Common myeloid progenitor, CD34-positive (primary cell): Measurements from ENCODE around the gene KBTBD12.

Source experiments
- CTCF ChIA-PET: fragments of 350-600 bp; sonication (Branson Sonifier 250); formaldehyde crosslinking; loops from one replicate; lab custom pipeline; 2021; ENCODE audit warnings: antibody characterized with exemption; lab: Charles Lee
- POLR2A ChIA-PET: fragments of 350-600 bp; sonication (Branson Sonifier 250); formaldehyde crosslinking; loops from one replicate; lab custom pipeline; 2021; ENCODE audit warnings: antibody characterized with exemption; lab: Charles Lee
- DNase-seq, 3 donors: peaks; one replicate each; pipeline versions ENCODE4 v3.0.0 to v3.0.0-alpha.2; 2013
- H3K27ac ChIP-seq, 2 experiments: 1 replicate in 1 of 2; 2 replicates in 1 of 2; pipeline ENCODE4 v1.7.0; 2013; ENCODE audit warnings: inconsistent platforms in 2 of 2, low read length in 2 of 2, mild to moderate bottlenecking in 2 of 2, low read depth in 1 of 2, moderate library complexity in 1 of 2; ENCODE audit not compliant: severe bottlenecking in 2 of 2, insufficient read depth in 1 of 2, poor library complexity in 1 of 2
- H3K27me3 ChIP-seq, 5 experiments: replicated peaks in 2 of 5; 1 replicate in 3 of 5; 2 replicates in 2 of 5; pipeline versions ENCODE4 v1.6.1 to v1.7.0; 2013; ENCODE audit warnings: low read length in 4 of 5, mild to moderate bottlenecking in 2 of 5, moderate library complexity in 2 of 5, inconsistent platforms in 1 of 5; ENCODE audit not compliant: insufficient read depth in 5 of 5, control insufficient read depth in 4 of 5
- H3K36me3 ChIP-seq, 4 experiments: 1 replicate in 2 of 4; 2 replicates in 2 of 4; pipeline versions ENCODE4 v1.6.1 to v1.7.0; 2013; ENCODE audit warnings: low read length in 3 of 4, control low read depth in 1 of 4, mild to moderate bottlenecking in 1 of 4; ENCODE audit not compliant: control insufficient read depth in 4 of 4, insufficient read depth in 4 of 4
- H3K4me1 ChIP-seq, 4 experiments: 1 replicate in 3 of 4; 2 replicates in 1 of 4; pipeline versions ENCODE4 v1.6.1 to v1.7.1; 2013; ENCODE audit warnings: low read length in 3 of 4, mild to moderate bottlenecking in 3 of 4, control low read depth in 1 of 4, inconsistent platforms in 1 of 4, moderate library complexity in 1 of 4; ENCODE audit not compliant: control insufficient read depth in 4 of 4, insufficient read depth in 4 of 4; ENCODE audit errors: control extremely low read depth in 1 of 4
- H3K4me3 ChIP-seq, 7 experiments: 1 replicate in 4 of 7; 2 replicates in 3 of 7; pipeline versions ENCODE4 v1.5.1 to v1.7.0; 2013; ENCODE audit warnings: mild to moderate bottlenecking in 7 of 7, low read length in 6 of 7, moderate library complexity in 6 of 7, inconsistent platforms in 2 of 7, low read depth in 2 of 7, control low read depth in 1 of 7; ENCODE audit not compliant: insufficient read depth in 4 of 7, control insufficient read depth in 1 of 7; ENCODE audit errors: extremely low read depth in 1 of 7
- H3K9me3 ChIP-seq, 5 experiments: 1 replicate in 4 of 5; 2 replicates in 1 of 5; pipeline versions ENCODE4 v1.6.1 to v1.7.1; 2013; ENCODE audit warnings: low read length in 4 of 5, mild to moderate bottlenecking in 2 of 5, inconsistent platforms in 1 of 5, low read depth in 1 of 5, moderate library complexity in 1 of 5; ENCODE audit not compliant: control insufficient read depth in 4 of 5, insufficient read depth in 2 of 5; ENCODE audit errors: control extremely low read depth in 1 of 5
- WGBS: methylation state at CpG from one replicate; pipeline ENCODE4 v1.1.5; 2013; ENCODE audit not compliant: insufficient coverage; 5-methylcytosine and 5-hydroxymethylcytosine counted together

Gene KBTBD12

DNA sequence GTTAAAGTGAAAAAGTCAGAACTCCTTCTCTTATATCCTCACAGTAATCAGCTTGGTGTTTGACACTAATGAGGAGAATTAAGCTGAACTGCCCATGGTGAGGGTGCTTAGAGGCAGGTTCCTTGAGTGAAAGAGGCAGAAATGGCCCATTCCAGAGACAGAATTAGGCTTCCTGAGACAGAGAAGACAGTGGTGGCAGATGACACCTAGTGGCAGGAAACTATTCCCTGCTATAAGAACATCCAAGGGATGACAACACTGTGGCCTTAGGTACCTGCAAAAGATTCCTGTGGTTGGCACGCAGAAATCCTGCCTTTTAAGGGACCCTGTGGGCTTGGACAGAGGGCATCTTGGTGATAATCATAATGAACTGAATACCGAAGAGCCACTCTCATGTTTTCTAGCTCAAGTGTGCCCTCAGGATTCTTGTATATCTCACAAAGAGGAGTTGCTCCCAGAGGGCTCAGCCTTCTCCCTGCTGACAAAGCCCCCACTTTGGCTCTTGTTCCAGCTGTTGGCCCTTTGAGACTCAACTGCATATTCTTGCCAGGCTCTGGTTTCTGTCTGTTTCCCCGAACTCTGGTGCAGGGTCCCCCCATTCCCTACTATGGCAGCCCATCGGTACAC, 56.0 kb downstream of the KBTBD12 start:
- WGBS = 96% methylated on average over 3 of the region's 4 CpGs
- peak; percentile 30 to 60 (median 58) for DNase-seq
- peaks cover 0 to 3% (median 0%) of the 10 kb centered on the region in 5 experiments for H3K27me3 ChIP-seq
- H3K36me3 ChIP-seq = no peaks in the 10 kb centered on the region
- POLR2A ChIA-PET = no interaction called here
- no peaks in the 10 kb centered on the region for H3K4me1 ChIP-seq
- no peak overlapping the region for H3K27ac ChIP-seq
- CTCF ChIA-PET = interaction anchor here (0.8 to 1.3 kb wide), 6 partner anchors 12 to 396 kb away, joined by 3 read pairs; no protein-coding TSS in a partner anchor
- no peaks in the 10 kb centered on the region for H3K9me3 ChIP-seq
- H3K4me3 ChIP-seq = no peak overlapping the region

GRCh38 chr3:127974226-127974625, 59.2 kb downstream of the KBTBD12 start:
- H3K27me3 ChIP-seq = no peaks in the 10 kb centered on the region

DNA sequence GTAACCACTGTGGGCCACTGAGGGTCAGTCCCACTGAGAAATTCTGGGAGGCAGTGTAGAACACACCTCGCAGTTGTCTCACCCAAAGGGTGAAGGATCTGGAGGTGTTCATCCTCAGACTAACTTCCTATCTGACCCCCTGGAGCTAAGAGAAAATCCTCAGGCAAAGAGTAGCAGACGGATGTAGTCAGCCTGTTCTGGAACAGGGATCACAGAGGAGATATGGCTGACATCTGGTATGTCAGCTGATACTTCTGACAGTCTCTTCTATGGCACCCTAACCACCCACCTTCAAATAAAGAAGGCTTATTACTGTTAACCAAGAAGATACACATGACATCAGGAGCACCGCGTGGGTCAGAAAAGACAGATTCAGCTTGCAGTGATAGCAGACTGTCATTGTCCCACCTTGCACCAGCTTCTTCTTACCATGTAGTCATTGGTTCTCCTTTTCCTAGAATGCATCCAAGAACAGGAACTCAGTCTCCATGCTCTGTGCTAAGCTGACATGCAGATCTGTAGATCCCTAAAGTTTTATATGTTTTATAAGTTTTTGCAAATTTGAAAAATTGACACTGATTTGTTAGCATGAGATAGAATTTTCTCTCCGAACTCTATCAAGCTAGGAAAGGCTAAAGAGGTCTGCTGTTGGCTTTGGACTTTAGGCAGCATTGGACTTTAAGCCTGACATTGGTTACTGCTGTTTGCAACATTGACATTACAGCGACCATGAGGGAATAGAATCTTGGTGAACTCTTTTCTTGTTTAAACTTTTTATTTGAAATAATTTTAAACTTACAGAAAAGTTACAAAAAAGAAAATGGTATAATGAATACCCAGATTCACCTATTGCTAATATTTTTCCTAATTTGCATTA, 60.4 kb downstream of the KBTBD12 start:
- ChIA-PET POLR2A (no interaction called here), CTCF (interaction anchor here (1.4 kb wide), 1 partner anchor 279 kb away, joined by 4 read pairs; no protein-coding TSS in a partner anchor)
- no peak for DNase-seq
- WGBS = 100% methylated on average over 4 of the region's 6 CpGs
- Histone ChIP-seq H3K4me3 (no peak overlapping the region), H3K27ac (no peak overlapping the region), H3K36me3 (no peaks in the 10 kb centered on the region), H3K9me3 (peaks cover 0 to 4% (median 0%) of the 10 kb centered on the region in 5 experiments), H3K4me1 (no peaks in the 10 kb centered on the region), H3K27me3 (no peaks in the 10 kb centered on the region)

More at GRCh38 chr3:127974226-127974625, 59.2 kb downstream of the KBTBD12 start:
- 93% methylated on average over 2 of the region's 2 CpGs for WGBS
- ChIA-PET POLR2A (no interaction called here), CTCF (interaction anchor here (1.4 to 1.5 kb wide), 2 partner anchors 15 to 279 kb away, joined by 3 to 4 read pairs; no protein-coding TSS in a partner anchor)
- DNase-seq = no peak
- Histone ChIP-seq H3K27ac (no peak overlapping the region), H3K4me1 (no peaks in the 10 kb centered on the region), H3K9me3 (peaks cover 0 to 4% (median 0%) of the 10 kb centered on the region in 5 experiments), H3K4me3 (no peak overlapping the region), H3K36me3 (no peaks in the 10 kb centered on the region)

DNA sequence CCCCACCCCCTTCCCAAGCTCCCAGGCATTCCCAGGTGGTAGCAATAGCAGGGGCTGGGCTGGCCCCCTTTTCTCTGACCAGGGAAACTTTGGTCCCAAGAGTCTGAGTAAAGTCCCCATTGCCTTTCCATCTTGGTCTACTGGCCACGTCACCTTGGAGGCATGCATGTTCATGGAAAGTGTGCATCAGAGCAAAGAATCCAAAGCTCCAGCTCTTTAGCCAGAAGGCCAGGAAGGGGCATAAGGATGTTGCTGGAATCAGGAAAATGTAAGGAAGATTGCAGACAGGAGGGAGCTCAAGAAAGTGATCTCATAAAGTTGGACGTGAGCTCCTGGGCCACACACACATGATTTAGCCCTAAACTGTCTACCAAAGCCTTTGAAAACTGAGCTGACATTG, 63.6 kb downstream of the KBTBD12 start:
- H3K4me1 ChIP-seq = no peaks in the 10 kb centered on the region
- H3K36me3 ChIP-seq = no peaks in the 10 kb centered on the region
- DNase-seq = no peak
- 100% methylated on average over 2 of the region's 2 CpGs for WGBS
- POLR2A ChIA-PET = no interaction called here
- CTCF ChIA-PET = no interaction called here
- no peak overlapping the region for H3K4me3 ChIP-seq
- H3K9me3 ChIP-seq = peaks cover 0 to 4% (median 0%) of the 10 kb centered on the region in 5 experiments
- H3K27ac ChIP-seq = no peak overlapping the region
- no peaks in the 10 kb centered on the region for H3K27me3 ChIP-seq

DNA sequence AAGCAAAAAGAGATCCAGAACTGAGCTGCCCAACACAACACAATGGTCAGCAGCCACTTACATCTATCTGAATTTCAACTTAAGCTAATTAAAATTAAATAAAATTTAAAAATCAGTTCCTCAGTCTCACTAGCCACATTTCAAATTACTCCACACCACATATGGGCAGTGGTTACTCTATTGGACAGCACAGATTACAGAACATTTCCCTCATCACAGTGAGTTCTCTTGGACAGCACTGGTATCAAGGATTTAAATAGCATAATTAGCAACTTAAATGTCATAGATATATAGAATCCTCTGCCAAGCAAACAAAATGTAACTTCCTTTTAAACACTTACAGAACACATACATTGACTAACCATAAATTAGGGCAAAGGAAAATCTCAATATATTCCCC, 64.4 kb downstream of the KBTBD12 start:
- Histone ChIP-seq H3K9me3 (peaks cover 0 to 5% (median 0%) of the 10 kb centered on the region in 5 experiments), H3K4me3 (no peak overlapping the region), H3K36me3 (no peaks in the 10 kb centered on the region), H3K27me3 (no peaks in the 10 kb centered on the region), H3K4me1 (no peaks in the 10 kb centered on the region), H3K27ac (no peak overlapping the region)
- ChIA-PET POLR2A (no interaction called here), CTCF (no interaction called here)
- no peak for DNase-seq

DNA sequence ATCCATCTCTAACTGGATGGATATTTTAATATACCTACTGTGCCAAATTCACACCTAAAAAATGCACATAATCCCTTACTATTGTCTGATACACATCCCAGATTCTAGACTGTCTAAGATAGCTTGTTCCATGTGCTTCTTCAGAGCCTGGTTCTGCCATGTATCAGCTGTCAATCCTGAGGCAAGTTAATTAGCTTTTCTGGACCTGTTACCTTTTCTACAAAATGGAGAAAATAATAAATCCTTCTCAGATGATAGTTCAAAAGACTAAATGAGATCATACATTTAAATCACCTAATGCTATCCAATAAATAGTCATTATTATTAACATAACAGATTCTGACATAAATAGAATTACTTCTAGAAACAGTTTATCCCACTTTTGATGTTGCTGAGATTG, 66.1 kb downstream of the KBTBD12 start:
- CTCF ChIA-PET = interaction anchor here (1.3 kb wide), 1 partner anchor 23 kb away, joined by 4 read pairs; no protein-coding TSS in a partner anchor
- no peaks in the 10 kb centered on the region for H3K36me3 ChIP-seq
- H3K27ac ChIP-seq = no peak overlapping the region
- DNase-seq = no peak
- H3K4me3 ChIP-seq = no peak overlapping the region
- no peaks in the 10 kb centered on the region for H3K4me1 ChIP-seq
- no peaks in the 10 kb centered on the region for H3K27me3 ChIP-seq
- H3K9me3 ChIP-seq = peaks cover 0 to 5% (median 0%) of the 10 kb centered on the region in 5 experiments
- POLR2A ChIA-PET = no interaction called here

- ChIA-PET POLR2A (no interaction called here), CTCF (no interaction called here)
- WGBS = 100% methylated on average over 3 of the region's 3 CpGs
- no peaks in the 10 kb centered on the region for H3K36me3 ChIP-seq
- H3K4me1 ChIP-seq = peaks cover 0 to under 1% (median 0%) of the 10 kb centered on the region in 4 experiments
- DNase-seq = no peak
- H3K4me3 ChIP-seq = no peak overlapping the region
- H3K27me3 ChIP-seq = no peaks in the 10 kb centered on the region
- no peak overlapping the region for H3K27ac ChIP-seq
- peaks cover 0 to 4% (median 0%) of the 10 kb centered on the region in 5 experiments for H3K9me3 ChIP-seq
These were observed 67.1 kb downstream of the KBTBD12 start for GRCh38 chr3:127982155-127982554.
